Erythroblast (primary cell): Measurements from ENCODE around the gene CD44.

Experiments used
- GATA1 ChIP-seq: IDR thresholded peaks from 2 replicates; pipeline ENCODE4 v1.6.1; 2011; ENCODE audit warnings: low read depth, mild to moderate bottlenecking, control low read depth, low read length, moderate library complexity
- POLR2A ChIP-seq: IDR thresholded peaks from 2 replicates; pipeline ENCODE4 v1.6.1; 2011; ENCODE audit warnings: mild to moderate bottlenecking, low read length

DNA sequence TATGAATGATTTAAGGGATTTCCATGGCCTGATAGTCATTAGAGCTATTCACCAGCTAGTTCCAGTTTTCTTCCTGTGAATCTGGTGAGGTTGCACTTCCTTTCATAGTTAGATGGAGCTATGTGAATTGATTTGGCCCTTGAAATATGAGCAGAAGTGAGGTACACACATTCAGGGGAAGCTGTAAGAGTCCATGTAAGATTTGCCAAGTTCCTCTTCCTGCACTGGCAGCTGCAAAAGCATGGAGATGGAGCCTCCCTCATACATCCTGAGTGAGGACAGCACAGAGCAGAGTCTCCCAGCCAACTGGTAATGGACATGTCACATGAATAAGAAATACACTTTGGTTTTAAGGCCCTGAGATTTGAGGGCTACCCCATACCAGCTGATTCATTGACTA lies 111.7 kb downstream of the CD44 start:
- TF ChIP-seq POLR2A (no peak), GATA1 (no peak)
